ENCODE data around the gene PTPRT.

PTPRT gene

GRCh38 chr20:42895020-42895419 is 294.7 kb downstream of the PTPRT start:
- Histone ChIP-seq H3K27ac (ENCODE audit: low read length) (no peak overlapping the region), H3K4me1 (ENCODE audit: insufficient read depth, low read length) (no peaks in the 10 kb centered on the region), H3K9me3 (ENCODE audit: insufficient read depth, low read depth, low read length) (no peaks in the 10 kb centered on the region), H3K4me3 (ENCODE audit: low read length) (no peak overlapping the region), H3K36me3 (ENCODE audit: insufficient read depth, low read depth, low read length) (no peaks in the 10 kb centered on the region), H3K27me3 (ENCODE audit: insufficient read depth, low read length) (no peaks in the 10 kb centered on the region), H3K9ac (ENCODE audit: low read depth, low read length) (no peak overlapping the region)

- Histone ChIP-seq H3K27ac (ENCODE audit: low read length) (no peak overlapping the region), H3K9me3 (ENCODE audit: insufficient read depth, low read depth, low read length) (no peaks in the 10 kb centered on the region), H3K4me3 (ENCODE audit: low read length) (no peak overlapping the region), H3K27me3 (ENCODE audit: insufficient read depth, low read length) (no peaks in the 10 kb centered on the region), H3K36me3 (ENCODE audit: insufficient read depth, low read depth, low read length) (no peaks in the 10 kb centered on the region), H3K4me1 (ENCODE audit: insufficient read depth, low read length) (no peaks in the 10 kb centered on the region), H3K9ac (ENCODE audit: low read depth, low read length) (no peak overlapping the region)
These were observed 295.2 kb downstream of the PTPRT start for GRCh38 chr20:42894483-42894882.

GRCh38 chr20:42889517-42889916 is 300.2 kb downstream of the PTPRT start:
- Histone ChIP-seq H3K27me3 (ENCODE audit: insufficient read depth, low read length) (no peaks in the 10 kb centered on the region), H3K36me3 (ENCODE audit: insufficient read depth, low read depth, low read length) (no peaks in the 10 kb centered on the region), H3K9me3 (ENCODE audit: insufficient read depth, low read depth, low read length) (no peaks in the 10 kb centered on the region), H3K4me1 (ENCODE audit: insufficient read depth, low read length) (no peaks in the 10 kb centered on the region), H3K9ac (ENCODE audit: low read depth, low read length) (no peak overlapping the region), H3K27ac (ENCODE audit: low read length) (no peak overlapping the region), H3K4me3 (ENCODE audit: low read length) (no peak overlapping the region)

- Histone ChIP-seq H3K27ac (ENCODE audit: low read length) (no peak overlapping the region), H3K4me3 (ENCODE audit: low read length) (no peak overlapping the region), H3K9me3 (ENCODE audit: insufficient read depth, low read depth, low read length) (no peaks in the 10 kb centered on the region), H3K36me3 (ENCODE audit: insufficient read depth, low read depth, low read length) (no peaks in the 10 kb centered on the region), H3K4me1 (ENCODE audit: insufficient read depth, low read length) (no peaks in the 10 kb centered on the region), H3K27me3 (ENCODE audit: insufficient read depth, low read length) (no peaks in the 10 kb centered on the region), H3K9ac (ENCODE audit: low read depth, low read length) (no peak overlapping the region)
These were observed 302.4 kb downstream of the PTPRT start for GRCh38 chr20:42887281-42887680.

- Histone ChIP-seq H3K9ac (ENCODE audit: low read depth, low read length) (no peak overlapping the region), H3K27ac (ENCODE audit: low read length) (no peak overlapping the region), H3K4me3 (ENCODE audit: low read length) (no peak overlapping the region), H3K36me3 (ENCODE audit: insufficient read depth, low read depth, low read length) (no peaks in the 10 kb centered on the region), H3K27me3 (ENCODE audit: insufficient read depth, low read length) (no peaks in the 10 kb centered on the region), H3K9me3 (ENCODE audit: insufficient read depth, low read depth, low read length) (no peaks in the 10 kb centered on the region), H3K4me1 (ENCODE audit: insufficient read depth, low read length) (no peaks in the 10 kb centered on the region)
These were observed 302.9 kb downstream of the PTPRT start for GRCh38 chr20:42886801-42887200.

GRCh38 chr20:42886046-42886445 is 303.7 kb downstream of the PTPRT start:
- Histone ChIP-seq H3K36me3 (ENCODE audit: insufficient read depth, low read depth, low read length) (no peaks in the 10 kb centered on the region), H3K9ac (ENCODE audit: low read depth, low read length) (no peak overlapping the region), H3K27me3 (ENCODE audit: insufficient read depth, low read length) (no peaks in the 10 kb centered on the region), H3K27ac (ENCODE audit: low read length) (no peak overlapping the region), H3K4me1 (ENCODE audit: insufficient read depth, low read length) (no peaks in the 10 kb centered on the region), H3K9me3 (ENCODE audit: insufficient read depth, low read depth, low read length) (no peaks in the 10 kb centered on the region), H3K4me3 (ENCODE audit: low read length) (no peak overlapping the region)

GRCh38 chr20:42875581-42875980 is 314.1 kb downstream of the PTPRT start:
- no peak overlapping the region for H3K4me3 ChIP-seq (ENCODE audit: low read length)
- no peaks in the 10 kb centered on the region for H3K9me3 ChIP-seq (ENCODE audit: insufficient read depth, low read depth, low read length)
- H3K27ac ChIP-seq (ENCODE audit: low read length), result no peak overlapping the region
- no peaks in the 10 kb centered on the region for H3K27me3 ChIP-seq (ENCODE audit: insufficient read depth, low read length)
- H3K9ac ChIP-seq (ENCODE audit: low read depth, low read length), result no peak overlapping the region
- H3K4me1 ChIP-seq (ENCODE audit: insufficient read depth, low read length), result no peaks in the 10 kb centered on the region
- no peaks in the 10 kb centered on the region for H3K36me3 ChIP-seq (ENCODE audit: insufficient read depth, low read depth, low read length)

- Histone ChIP-seq H3K4me3 (ENCODE audit: low read length) (no peak overlapping the region), H3K9me3 (ENCODE audit: insufficient read depth, low read depth, low read length) (no peaks in the 10 kb centered on the region), H3K36me3 (ENCODE audit: insufficient read depth, low read depth, low read length) (no peaks in the 10 kb centered on the region), H3K27ac (ENCODE audit: low read length) (no peak overlapping the region), H3K4me1 (ENCODE audit: insufficient read depth, low read length) (no peaks in the 10 kb centered on the region), H3K27me3 (ENCODE audit: insufficient read depth, low read length) (no peaks in the 10 kb centered on the region), H3K9ac (ENCODE audit: low read depth, low read length) (no peak overlapping the region)
These were observed 316.4 kb downstream of the PTPRT start for GRCh38 chr20:42873259-42873658.

- H3K27me3 ChIP-seq (ENCODE audit: insufficient read depth, low read length), result no peaks in the 10 kb centered on the region
- no peak overlapping the region for H3K9ac ChIP-seq (ENCODE audit: low read depth, low read length)
- no peaks in the 10 kb centered on the region for H3K9me3 ChIP-seq (ENCODE audit: insufficient read depth, low read depth, low read length)
- no peaks in the 10 kb centered on the region for H3K36me3 ChIP-seq (ENCODE audit: insufficient read depth, low read depth, low read length)
- no peak overlapping the region for H3K27ac ChIP-seq (ENCODE audit: low read length)
- H3K4me3 ChIP-seq (ENCODE audit: low read length), result no peak overlapping the region
- H3K4me1 ChIP-seq (ENCODE audit: insufficient read depth, low read length), result peaks cover 7% of the 10 kb centered on the region; the same call in 1 of the 2 replicates
These were observed 325.6 kb downstream of the PTPRT start for GRCh38 chr20:42864116-42864515.

GRCh38 chr20:42862446-42862845 is 327.3 kb downstream of the PTPRT start:
- no peak overlapping the region for H3K9ac ChIP-seq (ENCODE audit: low read depth, low read length)
- no peak overlapping the region for H3K27ac ChIP-seq (ENCODE audit: low read length)
- no peaks in the 10 kb centered on the region for H3K27me3 ChIP-seq (ENCODE audit: insufficient read depth, low read length)
- H3K4me3 ChIP-seq (ENCODE audit: low read length), result no peak overlapping the region
- H3K9me3 ChIP-seq (ENCODE audit: insufficient read depth, low read depth, low read length), result no peaks in the 10 kb centered on the region
- no peaks in the 10 kb centered on the region for H3K36me3 ChIP-seq (ENCODE audit: insufficient read depth, low read depth, low read length)
- peaks cover 7% of the 10 kb centered on the region; the same call in 1 of the 2 replicates for H3K4me1 ChIP-seq (ENCODE audit: insufficient read depth, low read length)

- Histone ChIP-seq H3K36me3 (ENCODE audit: insufficient read depth, low read depth, low read length) (no peaks in the 10 kb centered on the region), H3K4me1 (ENCODE audit: insufficient read depth, low read length) (peaks cover 7% of the 10 kb centered on the region; the same call in 1 of the 2 replicates), H3K27me3 (ENCODE audit: insufficient read depth, low read length) (no peaks in the 10 kb centered on the region), H3K9ac (ENCODE audit: low read depth, low read length) (no peak overlapping the region), H3K4me3 (ENCODE audit: low read length) (no peak overlapping the region), H3K27ac (ENCODE audit: low read length) (no peak overlapping the region), H3K9me3 (ENCODE audit: insufficient read depth, low read depth, low read length) (no peaks in the 10 kb centered on the region)
These were observed 332.3 kb downstream of the PTPRT start for GRCh38 chr20:42857446-42857845.

- no peaks in the 10 kb centered on the region for H3K36me3 ChIP-seq (ENCODE audit: insufficient read depth, low read depth, low read length)
- no peak overlapping the region for H3K9ac ChIP-seq (ENCODE audit: low read depth, low read length)
- no peak overlapping the region for H3K27ac ChIP-seq (ENCODE audit: low read length)
- H3K27me3 ChIP-seq (ENCODE audit: insufficient read depth, low read length), result no peaks in the 10 kb centered on the region
- H3K4me3 ChIP-seq (ENCODE audit: low read length), result no peak overlapping the region
- H3K4me1 ChIP-seq (ENCODE audit: insufficient read depth, low read length), result no peaks in the 10 kb centered on the region
- H3K9me3 ChIP-seq (ENCODE audit: insufficient read depth, low read depth, low read length), result no peaks in the 10 kb centered on the region
These were observed 333.8 kb downstream of the PTPRT start for GRCh38 chr20:42855896-42856295.

GRCh38 chr20:42852691-42853090 is 337.0 kb downstream of the PTPRT start:
- H3K4me3 ChIP-seq (ENCODE audit: low read length), result no peak overlapping the region
- H3K9me3 ChIP-seq (ENCODE audit: insufficient read depth, low read depth, low read length), result no peaks in the 10 kb centered on the region; the same call in 1 of the 2 replicates
- H3K27me3 ChIP-seq (ENCODE audit: insufficient read depth, low read length), result no peaks in the 10 kb centered on the region
- no peaks in the 10 kb centered on the region for H3K36me3 ChIP-seq (ENCODE audit: insufficient read depth, low read depth, low read length)
- no peak overlapping the region for H3K9ac ChIP-seq (ENCODE audit: low read depth, low read length)
- no peak overlapping the region for H3K27ac ChIP-seq (ENCODE audit: low read length)
- no peaks in the 10 kb centered on the region for H3K4me1 ChIP-seq (ENCODE audit: insufficient read depth, low read length)

Measured in iPS-20b (cell line).